ENCODE measurements around the gene MIPOL1.
A peak's percentile ranks its signal among the peaks of the same experiment; 100 is the strongest.
"Not testable (repeated sequence)": the region's sequence is repeated elsewhere in the genome, so short reads cannot be mapped to it uniquely, and the experiment has no call there.

The MIPOL1 gene

GRCh38 chr14:37437490-37437889 lies 239.8 kb downstream of the MIPOL1 start:
- DNase-seq (ENCODE audit: low read depth) = no peak
- no peak for TF ChIP-seq CTCF (conservative IDR thresholded peaks at IDR 0.05; ENCODE audit: control insufficient read depth, insufficient read depth, low read depth, low read length)
- no peak overlapping the region for H3K4me3 ChIP-seq (ENCODE audit: control insufficient read depth, low read depth, low read length)

GRCh38 chr14:37438444-37438843 lies 240.7 kb downstream of the MIPOL1 start:
- H3K4me3 ChIP-seq (ENCODE audit: control insufficient read depth, low read depth, low read length) = no peak overlapping the region
- no peak for TF ChIP-seq CTCF (conservative IDR thresholded peaks at IDR 0.05; ENCODE audit: control insufficient read depth, insufficient read depth, low read depth, low read length)
- no peak for DNase-seq (ENCODE audit: low read depth)

GRCh38 chr14:37443461-37443860 lies 245.7 kb downstream of the MIPOL1 start:
- peak; percentile 65 for DNase-seq (ENCODE audit: low read depth)
- no peak for TF ChIP-seq CTCF (conservative IDR thresholded peaks at IDR 0.05; ENCODE audit: control insufficient read depth, insufficient read depth, low read depth, low read length)
- H3K4me3 ChIP-seq (ENCODE audit: control insufficient read depth, low read depth, low read length) = no peak overlapping the region

GRCh38 chr14:37447883-37448391 lies 250.2 kb downstream of the MIPOL1 start:
- H3K4me3 ChIP-seq (ENCODE audit: control insufficient read depth, low read depth, low read length) = no peak overlapping the region
- TF ChIP-seq CTCF (conservative IDR thresholded peaks at IDR 0.05; ENCODE audit: control insufficient read depth, insufficient read depth, low read depth, low read length) = no peak
- no peak for DNase-seq (ENCODE audit: low read depth)

- TF ChIP-seq CTCF (conservative IDR thresholded peaks at IDR 0.05; ENCODE audit: control insufficient read depth, insufficient read depth, low read depth, low read length) = no peak
Measured at GRCh38 chr14:37452323-37452722, 254.6 kb downstream of the MIPOL1 start.

GRCh38 chr14:37453985-37454384 lies 256.2 kb downstream of the MIPOL1 start:
- DNase-seq (ENCODE audit: low read depth) = no peak
- TF ChIP-seq CTCF (conservative IDR thresholded peaks at IDR 0.05; ENCODE audit: control insufficient read depth, insufficient read depth, low read depth, low read length) = no peak
- H3K4me3 ChIP-seq (ENCODE audit: control insufficient read depth, low read depth, low read length) = no peak overlapping the region

More at GRCh38 chr14:37452323-37452722, 254.6 kb downstream of the MIPOL1 start:
- no peak for DNase-seq (ENCODE audit: low read depth)
- H3K4me3 ChIP-seq (ENCODE audit: control insufficient read depth, low read depth, low read length) = no peak overlapping the region

- DNase-seq (ENCODE audit: low read depth) = no peak
- no peak overlapping the region for H3K4me3 ChIP-seq (ENCODE audit: control insufficient read depth, low read depth, low read length)
- no peak for TF ChIP-seq CTCF (conservative IDR thresholded peaks at IDR 0.05; ENCODE audit: control insufficient read depth, insufficient read depth, low read depth, low read length)
Measured at GRCh38 chr14:37457334-37457733, 259.6 kb downstream of the MIPOL1 start.

- not testable (repeated sequence) for DNase-seq (ENCODE audit: low read depth)
Measured at GRCh38 chr14:37462426-37462825, 264.7 kb downstream of the MIPOL1 start.

More at GRCh38 chr14:37462426-37462825, 264.7 kb downstream of the MIPOL1 start:
- not testable (repeated sequence) for H3K4me3 ChIP-seq (ENCODE audit: control insufficient read depth, low read depth, low read length)

Data from fibroblast of mammary gland (primary cell).